Stomach (tissue), 4 donors: Measurements from ENCODE around the gene CDC45.

Source experiments
- CTCF ChIP-seq, 7 experiments: fragments of 450-650 bp in 4 of 7; fragments of 200-600 bp in 3 of 7; sonication (generic) in 3 of 7; IDR thresholded peaks; one replicate each; pipeline ENCODE4 v1.5.1; 2016 to 2019; ENCODE audit warnings: antibody characterized with exemption in 7 of 7, control low read depth in 2 of 7, mild to moderate bottlenecking in 1 of 7
- EP300 ChIP-seq: sonication (generic); formaldehyde crosslinking; IDR thresholded peaks from one replicate; pipeline ENCODE4 v1.6.1; 2017; ENCODE audit warnings: antibody characterized with exemption
- POLR2A ChIP-seq, 4 donors: fragments of 450-650 bp; IDR thresholded peaks; one replicate each; pipeline ENCODE4 v1.6.1; 2016; ENCODE audit warnings: antibody characterized with exemption in 4 of 4, control low read depth in 2 of 4, mild to moderate bottlenecking in 1 of 4, moderate library complexity in 1 of 4

DNA sequence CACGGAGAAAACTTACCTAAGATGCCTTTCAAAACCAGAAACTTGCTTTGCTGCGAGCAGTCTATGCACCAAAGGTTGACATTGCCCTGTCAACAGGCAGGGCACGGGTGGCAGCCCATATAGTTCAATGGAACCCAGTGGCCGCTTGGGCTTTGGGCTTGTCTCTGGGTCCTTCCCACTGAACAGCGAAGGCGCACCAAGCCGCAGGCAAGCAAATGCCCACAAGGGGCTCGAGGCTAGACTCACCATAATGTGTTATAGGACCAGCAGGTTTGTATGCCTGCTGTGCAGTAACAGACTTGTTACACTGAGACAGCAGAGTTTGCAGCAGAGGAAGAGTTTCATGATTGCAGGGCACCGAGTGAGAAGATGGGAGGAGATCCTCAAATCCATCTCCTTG, 24.1 kb downstream of the CDC45 start:
- no peak for TF ChIP-seq CTCF (IDR thresholded peaks at IDR 0.05)
- no peak for TF ChIP-seq POLR2A (IDR thresholded peaks at IDR 0.05)
- TF ChIP-seq EP300, result no peak
